Endodermal cell (in vitro differentiated cells): ENCODE results near the gene SPTY2D1. TPM values are rescaled to one million over a fixed set of nuclear protein-coding genes. Genes with fewer than 3 reads are reported as not detected.
"Not testable (repeated sequence)": the region's sequence is repeated elsewhere in the genome, so short reads cannot be mapped to it uniquely, and the experiment has no call there.

ENCODE experiments used
- DNase-seq: peaks from one replicate; pipeline ENCODE4 v3.0.0-alpha.2; 2017
- H3K27ac ChIP-seq: 2 replicates; pipeline ENCODE4 v1.5.1; 2013; ENCODE audit warnings: mild to moderate bottlenecking, low read depth, low read length, moderate library complexity
- H3K27me3 ChIP-seq: 2 replicates; pipeline ENCODE4 v1.6.1; 2013; ENCODE audit warnings: mild to moderate bottlenecking, low read length, moderate library complexity; ENCODE audit not compliant: insufficient read depth, control insufficient read depth, poor library complexity, severe bottlenecking
- H3K36me3 ChIP-seq: 2 replicates; pipeline ENCODE4 v1.7.0; 2013; ENCODE audit warnings: mild to moderate bottlenecking, low read length, moderate library complexity; ENCODE audit not compliant: control insufficient read depth, insufficient read depth
- H3K4me1 ChIP-seq: one replicate; pipeline ENCODE4 v1.7.0; 2013; ENCODE audit warnings: low read length; ENCODE audit not compliant: control insufficient read depth, insufficient read depth
- H3K4me3 ChIP-seq: 2 replicates; pipeline ENCODE4 v1.5.1; 2013; ENCODE audit warnings: mild to moderate bottlenecking, low read length, moderate library complexity
- H3K9ac ChIP-seq: 2 replicates; pipeline ENCODE4 v1.6.1; 2013; ENCODE audit warnings: mild to moderate bottlenecking, low read length, moderate library complexity; ENCODE audit not compliant: poor library complexity, severe bottlenecking; ENCODE audit errors: extremely low read depth
- H3K9me3 ChIP-seq: 2 replicates; pipeline ENCODE4 v1.6.1; 2013; ENCODE audit warnings: mild to moderate bottlenecking, low read length, moderate library complexity; ENCODE audit not compliant: control insufficient read depth
- H3K27ac Mint-ChIP-seq: 2 replicates; pipeline ENCODE4 v1.8.0; 2020; ENCODE audit warnings: mixed read lengths
- H3K27me3 Mint-ChIP-seq: 2 replicates; pipeline ENCODE4 v1.8.0; 2021; ENCODE audit warnings: mild to moderate bottlenecking, mixed read lengths; ENCODE audit not compliant: insufficient read depth
- H3K36me3 Mint-ChIP-seq: 2 replicates; pipeline ENCODE4 v1.8.0; 2020; ENCODE audit warnings: low read depth, mixed read lengths
- H3K4me1 Mint-ChIP-seq: 2 replicates; pipeline ENCODE4 v1.8.0; 2020; ENCODE audit warnings: mixed read lengths
- H3K4me3 Mint-ChIP-seq: 2 replicates; pipeline ENCODE4 v1.8.0; 2020; ENCODE audit warnings: mild to moderate bottlenecking, moderate library complexity, mixed read lengths
- H3K9me3 Mint-ChIP-seq: 2 replicates; pipeline ENCODE4 v1.8.0; 2020; ENCODE audit warnings: mild to moderate bottlenecking, mixed read lengths
- CTCF ChIP-seq: fragments of 200-600 bp; sonication (generic); conservative IDR thresholded peaks from 2 replicates; pipeline ENCODE4 v1.5.0; 2021; ENCODE audit warnings: antibody characterized with exemption, mild to moderate bottlenecking
- WGBS, 2 experiments: methylation state at CpG; one replicate each; pipeline versions ENCODE4 v1.1.5 to v1.1.7; 2013; ENCODE audit warnings: missing lambda C conversion rate in 2 of 2, mixed read lengths in 1 of 2; ENCODE audit not compliant: insufficient coverage in 1 of 2, insufficient read length in 1 of 2; 5-methylcytosine and 5-hydroxymethylcytosine counted together
- long read RNA-seq, 4 experiments: library from polyadenylated mRNA in 2 of 4; library from RNA in 1 of 4; library from capped mRNA in 1 of 4; stranded (forward) in 3 of 4; unstranded in 1 of 4; transcript quantifications; one replicate each; pipeline ENCODE4 v2.0.0, GENCODE V29; 2020 to 2021; ENCODE audit warnings: inconsistent platforms in 1 of 4
- polyA plus RNA-seq, 2 experiments: library from polyadenylated mRNA; stranded (reverse); fragments of 50-300 nt; gene quantifications; one replicate each; pipeline ENCODE4 v1.2.3, GENCODE V29; 2013
- total RNA-seq, 2 donors: library from RNA; stranded (reverse); fragmentation: NEBNext Ultra II Directional in 1 of 2; extraction: Animal tissue kit (Norgen Biotek cat#: 25700) in 1 of 2; gene quantifications; 2 replicates in 1 of 2; 3 replicates in 1 of 2; pipeline ENCODE4 v1.2.1, GENCODE V29; 2021

The SPTY2D1 gene
- total RNA-seq, result 10 to 100 TPM; 19.3 to 22.9 TPM
- polyA plus RNA-seq (2013, experiment 1 of 2), result 12.4 TPM
- polyA plus RNA-seq (2013, experiment 2 of 2), result 15.0 TPM
- long read RNA-seq, experiment 1, partial matches to known transcripts, result 2 of 8 reads
- long read RNA-seq, experiment 1, other reads (novel, unspliced or antisense), result 6 of 8 reads
- long read RNA-seq, experiment 2, full-length matches to known transcripts, result 23 of 32 reads
- long read RNA-seq, experiment 2, partial matches to known transcripts, result 5 of 32 reads
- long read RNA-seq, experiment 2, other reads (novel, unspliced or antisense), result 4 of 32 reads
- long read RNA-seq, experiment 3, full-length matches to known transcripts, result 39 of 50 reads
- long read RNA-seq, experiment 3, partial matches to known transcripts, result 3 of 50 reads
- long read RNA-seq, experiment 3, other reads (novel, unspliced or antisense), result 8 of 50 reads
- long read RNA-seq, experiment 4, full-length matches to known transcripts, result 5 of 15 reads
- long read RNA-seq, experiment 4, partial matches to known transcripts, result 4 of 15 reads
- long read RNA-seq, experiment 4, other reads (novel, unspliced or antisense), result 6 of 15 reads

- Mint-ChIP-seq H3K27me3 (peaks cover 12% of the 10 kb centered on the region), H3K9me3 (no peaks in the 10 kb centered on the region), H3K27ac (peak within 1 kb of the TSS; percentile 100), H3K4me1 (peaks cover 4% of the 10 kb centered on the region), H3K4me3 (peak within 1 kb of the TSS; percentile 97), H3K36me3 (no peaks in the 10 kb centered on the region)
- peak; percentile 99 for DNase-seq
- TF ChIP-seq CTCF, result no peak
- Histone ChIP-seq H3K36me3 (peaks cover 4% of the 10 kb centered on the region), H3K9me3 (no peaks in the 10 kb centered on the region), H3K4me3 (peak within 1 kb of the TSS; percentile 96), H3K9ac (peak within 1 kb of the TSS; percentile 89), H3K27me3 (peaks cover 12% of the 10 kb centered on the region), H3K27ac (peak within 1 kb of the TSS; percentile 96), H3K4me1 (no peaks in the 10 kb centered on the region)
- WGBS, 2 experiments, result 0% methylated on average over 34 to 60 of the region's 60 CpGs
These were observed at the start of gene SPTY2D1 for GRCh38 chr11:18634140-18635032. Gene SPTY2D1 (minus strand): TSS chr11:18634342. CDS start chr11:18634257, 85 bp downstream.

GRCh38 chr11:18682466-18682865 lies 48.3 kb upstream of the SPTY2D1 start:
- H3K9me3 Mint-ChIP-seq, result no peaks in the 10 kb centered on the region
- no peak for TF ChIP-seq CTCF

GRCh38 chr11:18681949-18682348 lies 47.8 kb upstream of the SPTY2D1 start:
- WGBS, 2 experiments, result 100% methylated on average over 1 of the region's 1 CpG
- not testable (repeated sequence) for DNase-seq, H3K4me3 ChIP-seq, H3K9ac ChIP-seq, H3K36me3 ChIP-seq, H3K27ac Mint-ChIP-seq, H3K9me3 Mint-ChIP-seq, H3K27me3 ChIP-seq, H3K4me1 ChIP-seq, H3K36me3 Mint-ChIP-seq, H3K27me3 Mint-ChIP-seq, H3K4me3 Mint-ChIP-seq, H3K9me3 ChIP-seq, H3K27ac ChIP-seq
- peaks cover 14% of the 10 kb centered on the region for H3K4me1 Mint-ChIP-seq

More at GRCh38 chr11:18682466-18682865, 48.3 kb upstream of the SPTY2D1 start:
- DNase-seq, result no peak
- Histone ChIP-seq H3K9ac (no peak overlapping the region), H3K9me3 (no peaks in the 10 kb centered on the region), H3K27ac (no peak overlapping the region), H3K27me3 (no peaks in the 10 kb centered on the region), H3K4me3 (no peak overlapping the region), H3K36me3 (no peaks in the 10 kb centered on the region), H3K4me1 (peaks cover 8% of the 10 kb centered on the region)
- 88 to 90% methylated on average over 2 of the region's 3 CpGs for WGBS, 2 experiments
- Mint-ChIP-seq H3K4me1 (peaks cover 14% of the 10 kb centered on the region), H3K27me3 (no peaks in the 10 kb centered on the region), H3K27ac (no peak overlapping the region), H3K4me3 (no peak overlapping the region), H3K36me3 (no peaks in the 10 kb centered on the region)
